ENCODE results near the gene VPS13C. TPM values are rescaled to one million over a fixed set of nuclear protein-coding genes. Genes with fewer than 3 reads are reported as not detected.

The VPS13C gene
- total and polyA plus RNA-seq, 8 donors = 5.4 to 207 (median 89.4) TPM

GRCh38 chr15:61869656-61870055, 190.6 kb downstream of the VPS13C start:
- Histone ChIP-seq H3K27me3 (no peaks in the 10 kb centered on the region), H3K4me3 (no peak overlapping the region), H3K4me1 (no peaks in the 10 kb centered on the region), H3K9me3 (no peaks in the 10 kb centered on the region), H3K36me3 (peaks cover 5 to 91% (median 77%) of the 10 kb centered on the region in 4 donors), H3K27ac (no peak overlapping the region)
- TF ChIP-seq POLR2AphosphoS5 (IDR thresholded peaks at IDR 0.05) = no peak
- no peak for TF ChIP-seq EP300 (IDR thresholded peaks at IDR 0.05)
- WGBS, 5 donors = 91 to 95% (median 93%) methylated on average over 3 of the region's 3 CpGs
- intact Hi-C loops (cut with DNase I; ENCODE audit: low total_unique reads) = no loop called here
- no peak for DNase-seq

- no peak overlapping the region for H3K4me3 ChIP-seq
- H3K9me3 ChIP-seq = no peaks in the 10 kb centered on the region
- no peak overlapping the region for H3K27ac ChIP-seq
- no peak for TF ChIP-seq POLR2AphosphoS5 (IDR thresholded peaks at IDR 0.05)
- no peak for TF ChIP-seq EP300 (IDR thresholded peaks at IDR 0.05)
- no peak for TF ChIP-seq POLR2A (IDR thresholded peaks at IDR 0.05)
- TF ChIP-seq CTCF (IDR thresholded peaks at IDR 0.05) = no peak
- H3K27me3 ChIP-seq = no peaks in the 10 kb centered on the region
- 95 to 100% (median 98%) methylated on average over 3 of the region's 3 CpGs for WGBS, 5 donors
- intact Hi-C loops (cut with DNase I; ENCODE audit: low total_unique reads) = no loop called here
- no peaks in the 10 kb centered on the region for H3K4me1 ChIP-seq
- H3K36me3 ChIP-seq = peaks cover 5 to 48% (median 33%) of the 10 kb centered on the region in 4 donors
- no peak for DNase-seq
Observed at GRCh38 chr15:61861962-61862361, 198.3 kb downstream of the VPS13C start.

GRCh38 chr15:61857169-61857829, 202.9 kb downstream of the VPS13C start:
- intact Hi-C loops (cut with DNase I; ENCODE audit: low total_unique reads) = no loop called here
- H3K4me1 ChIP-seq = no peaks in the 10 kb centered on the region
- no peaks in the 10 kb centered on the region for H3K9me3 ChIP-seq
- 78 to 82% (median 79%) methylated on average over 8 of the region's 8 CpGs for WGBS, 5 donors
- no peak for DNase-seq
- no peak overlapping the region for H3K4me3 ChIP-seq
- no peaks in the 10 kb centered on the region for H3K27me3 ChIP-seq
- H3K27ac ChIP-seq = no peak overlapping the region
- peaks cover 0 to 52% (median 39%) of the 10 kb centered on the region in 4 donors for H3K36me3 ChIP-seq
- no peak for TF ChIP-seq POLR2AphosphoS5 (IDR thresholded peaks at IDR 0.05)
- TF ChIP-seq EP300 (IDR thresholded peaks at IDR 0.05) = no peak
- TF ChIP-seq POLR2A (IDR thresholded peaks at IDR 0.05) = no peak
- TF ChIP-seq CTCF (IDR thresholded peaks at IDR 0.05) = no peak

GRCh38 chr15:61856295-61856694, 204.0 kb downstream of the VPS13C start:
- no peak for TF ChIP-seq EP300 (IDR thresholded peaks at IDR 0.05)
- TF ChIP-seq POLR2AphosphoS5 (IDR thresholded peaks at IDR 0.05) = no peak
- TF ChIP-seq POLR2A (IDR thresholded peaks at IDR 0.05) = no peak
- TF ChIP-seq CTCF (IDR thresholded peaks at IDR 0.05) = no peak
- H3K4me1 ChIP-seq = no peaks in the 10 kb centered on the region
- H3K4me3 ChIP-seq = no peak overlapping the region
- WGBS, 5 donors = 82 to 90% (median 86%) methylated on average over 1 of the region's 1 CpG
- intact Hi-C loops (cut with DNase I; ENCODE audit: low total_unique reads) = no loop called here
- no peak overlapping the region for H3K27ac ChIP-seq
- DNase-seq = no peak
- H3K9me3 ChIP-seq = no peaks in the 10 kb centered on the region
- no peaks in the 10 kb centered on the region for H3K27me3 ChIP-seq
- H3K36me3 ChIP-seq = peaks cover 0 to 57% (median 41%) of the 10 kb centered on the region in 4 donors

GRCh38 chr15:61853195-61853594, 207.1 kb downstream of the VPS13C start:
- 91 to 100% (median 97%) methylated on average over 1 of the region's 1 CpG for WGBS, 5 donors
- intact Hi-C loops (cut with DNase I; ENCODE audit: low total_unique reads) = no loop called here
- H3K4me1 ChIP-seq = no peaks in the 10 kb centered on the region

More at GRCh38 chr15:61853195-61853594, 207.1 kb downstream of the VPS13C start:
- Histone ChIP-seq H3K9me3 (no peaks in the 10 kb centered on the region), H3K36me3 (peaks cover 0 to 53% (median 42%) of the 10 kb centered on the region in 4 donors), H3K27ac (no peak overlapping the region), H3K27me3 (no peaks in the 10 kb centered on the region), H3K4me3 (no peak overlapping the region)
- TF ChIP-seq EP300 (IDR thresholded peaks at IDR 0.05) (no peak), POLR2AphosphoS5 (IDR thresholded peaks at IDR 0.05) (no peak), POLR2A (IDR thresholded peaks at IDR 0.05) (no peak), CTCF (IDR thresholded peaks at IDR 0.05) (no peak)
- DNase-seq = no peak

All from stomach (tissue), 9 donors.